Liver (tissue), 9 donors: Measurements from ENCODE around the gene ADAMTS4. TPM values are rescaled to one million over a fixed set of nuclear protein-coding genes. Genes with fewer than 3 reads are reported as not detected.

Experiments used
- DNase-seq: peaks from one replicate; pipeline ENCODE4 v3.0.0-alpha.2; 2017; ENCODE audit warnings: low spot score
- H3K27ac ChIP-seq, 2 donors: one replicate each; pipeline ENCODE4 v1.7.0; 2013; ENCODE audit warnings: inconsistent platforms in 2 of 2, low read length in 2 of 2, control low read depth in 1 of 2, low read depth in 1 of 2, mild to moderate bottlenecking in 1 of 2
- H3K27me3 ChIP-seq, 4 donors: one replicate each; pipeline versions ENCODE4 v1.6.1 to v1.7.0; 2013; ENCODE audit warnings: low read length in 3 of 4, inconsistent platforms in 1 of 4, mild to moderate bottlenecking in 1 of 4, moderate library complexity in 1 of 4; ENCODE audit not compliant: control insufficient read depth in 4 of 4, insufficient read depth in 4 of 4
- H3K36me3 ChIP-seq, 4 donors: one replicate each; pipeline versions ENCODE4 v1.6.1 to v1.7.0; 2013; ENCODE audit warnings: low read length in 3 of 4, mild to moderate bottlenecking in 3 of 4, low read depth in 1 of 4, moderate library complexity in 1 of 4; ENCODE audit not compliant: control insufficient read depth in 4 of 4, insufficient read depth in 3 of 4
- H3K4me1 ChIP-seq, 4 donors: one replicate each; pipeline versions ENCODE4 v1.6.1 to v1.7.0; 2013; ENCODE audit warnings: low read length in 3 of 4, mild to moderate bottlenecking in 3 of 4, moderate library complexity in 1 of 4; ENCODE audit not compliant: control insufficient read depth in 4 of 4, insufficient read depth in 4 of 4
- H3K4me3 ChIP-seq, 3 donors: one replicate each; pipeline versions ENCODE4 v1.6.1 to v1.7.0; 2013; ENCODE audit warnings: low read length in 3 of 3, control low read depth in 1 of 3, low read depth in 1 of 3, mild to moderate bottlenecking in 1 of 3
- H3K9ac ChIP-seq, 2 donors: one replicate each; pipeline ENCODE4 v1.7.0; 2013; ENCODE audit warnings: low read length in 2 of 2, mild to moderate bottlenecking in 2 of 2, moderate library complexity in 2 of 2, control low read depth in 1 of 2, low read depth in 1 of 2
- H3K9me3 ChIP-seq, 4 donors: one replicate each; pipeline versions ENCODE4 v1.6.1 to v1.7.0; 2013; ENCODE audit warnings: low read length in 3 of 4; ENCODE audit not compliant: control insufficient read depth in 4 of 4
- CTCF ChIP-seq: fragments of 150-350 bp; IDR thresholded peaks from 2 replicates; pipeline ENCODE4 v1.5.1; 2017; ENCODE audit warnings: improper control_type of control experiment, low read depth, low read length; ENCODE audit not compliant: missing input control
- EGR1 ChIP-seq, 2 donors: IDR thresholded peaks; 2 replicates each; pipeline ENCODE4 v1.6.1; 2016 to 2018; ENCODE audit warnings: antibody characterized with exemption in 2 of 2, low read depth in 2 of 2
- FOXA1 ChIP-seq: IDR thresholded peaks from 2 replicates; pipeline ENCODE4 v1.6.1; 2016; ENCODE audit warnings: antibody characterized with exemption
- FOXA2 ChIP-seq: IDR thresholded peaks from 2 replicates; pipeline ENCODE4 v1.6.1; 2016; ENCODE audit warnings: antibody characterized with exemption
- GABPA ChIP-seq, 2 donors: IDR thresholded peaks in 1 of 2; conservative IDR thresholded peaks in 1 of 2; 2 replicates each; pipeline ENCODE4 v1.6.1; 2016; ENCODE audit warnings: antibody characterized with exemption in 2 of 2, mild to moderate bottlenecking in 1 of 2, moderate library complexity in 1 of 2
- HNF4A ChIP-seq, 2 donors: conservative IDR thresholded peaks; 2 replicates each; pipeline ENCODE4 v1.6.1; 2016; ENCODE audit warnings: antibody characterized with exemption in 2 of 2, mild to moderate bottlenecking in 2 of 2
- JUND ChIP-seq, 2 donors: IDR thresholded peaks; 2 replicates each; pipeline ENCODE4 v1.6.1; 2016; ENCODE audit warnings: antibody characterized with exemption in 2 of 2
- NR2F2 ChIP-seq: IDR thresholded peaks from 2 replicates; pipeline ENCODE4 v1.6.1; 2016; ENCODE audit warnings: antibody characterized with exemption
- RAD21 ChIP-seq, 2 donors: IDR thresholded peaks; 2 replicates each; pipeline ENCODE4 v1.6.1; 2016; ENCODE audit warnings: antibody characterized with exemption in 2 of 2, mild to moderate bottlenecking in 2 of 2
- REST ChIP-seq: IDR thresholded peaks from 2 replicates; pipeline ENCODE4 v1.6.1; 2016; ENCODE audit warnings: antibody characterized with exemption, mild to moderate bottlenecking
- RXRA ChIP-seq, 2 donors: IDR thresholded peaks; 2 replicates each; pipeline ENCODE4 v1.6.1; 2017 to 2018; ENCODE audit warnings: antibody characterized with exemption in 2 of 2, mild to moderate bottlenecking in 1 of 2
- SP1 ChIP-seq: IDR thresholded peaks from 2 replicates; pipeline ENCODE4 v1.6.1; 2018; ENCODE audit warnings: antibody characterized with exemption, mild to moderate bottlenecking
- TAF1 ChIP-seq: conservative IDR thresholded peaks from 2 replicates; pipeline ENCODE4 v1.6.1; 2016; ENCODE audit warnings: antibody characterized with exemption, mild to moderate bottlenecking
- ZBTB33 ChIP-seq: IDR thresholded peaks from 2 replicates; pipeline ENCODE4 v1.6.1; 2016; ENCODE audit warnings: antibody characterized with exemption
- WGBS: extraction: QIAGEN DNeasy Blood & Tissue Kit; methylation state at CpG from one replicate; pipeline ENCODE4 v1.1.7; 2013; 5-methylcytosine and 5-hydroxymethylcytosine counted together
- polyA plus RNA-seq, 2 donors: library from polyadenylated mRNA; stranded (reverse) in 1 of 2; unstranded in 1 of 2; fragments of 200-250 nt in 1 of 2; fragments of >200 nt in 1 of 2; fragmentation: Nextera tagmentation in 1 of 2; extraction: Ambion mirVana in 1 of 2; gene quantifications; one replicate each; pipeline versions ENCODE4 v1.2.1 to v1.2.3, GENCODE V29; 2013 to 2015
- total RNA-seq, 2 donors: library from RNA; depleted of rRNA; stranded (reverse); fragments of >200 nt; gene quantifications; one replicate each; pipeline ENCODE4 v1.2.3, GENCODE V29; 2014
- donor health status: healthy.
- donor health status: healthy.
- donor health status: healthy.
- donor health status: healthy.
- donor health status: healthy.

ADAMTS4 gene
- total and polyA plus RNA-seq, 4 donors = 0.21 to 2.2 (median 0.38) TPM

GRCh38 chr1:161227196-161227871 lies 28.5 kb upstream of the ADAMTS4 start:
- Histone ChIP-seq H3K9ac (peak overlapping the region; percentile 24 to 38), H3K27me3 (no peaks in the 10 kb centered on the region), H3K9me3 (no peaks in the 10 kb centered on the region), H3K27ac (peak overlapping the region; percentile 86 to 87), H3K4me1 (peaks cover 0 to 51% (median 25%) of the 10 kb centered on the region in 4 donors), H3K36me3 (peaks cover 4 to 24% (median 16%) of the 10 kb centered on the region in 4 donors), H3K4me3 (peak overlapping the region in 2 of 3 donors; percentile 43 to 59)
- WGBS = 23% methylated on average over 11 of the region's 11 CpGs
- DNase-seq = peak; percentile 89
- TF ChIP-seq TAF1 (no peak), NR2F2 (no peak), ZBTB33 (no peak), JUND (IDR thresholded peaks at IDR 0.05) (no peak), GABPA (IDR thresholded peaks at IDR 0.05 in 1 of 2, conservative IDR thresholded peaks at IDR 0.05 in 1 of 2) (no peak), RAD21 (IDR thresholded peaks at IDR 0.05) (peak; percentile 86 to 90), FOXA2 (no peak), SP1 (peak; percentile 28), HNF4A (conservative IDR thresholded peaks at IDR 0.05) (no peak), CTCF (peak; percentile 86), REST (no peak), RXRA (IDR thresholded peaks at IDR 0.05) (no peak)

GRCh38 chr1:161226759-161227158 lies 27.9 kb upstream of the ADAMTS4 start:
- WGBS = 32% methylated on average over 3 of the region's 3 CpGs
- no peaks in the 10 kb centered on the region for H3K27me3 ChIP-seq
- peaks cover 0 to 51% (median 25%) of the 10 kb centered on the region in 4 donors for H3K4me1 ChIP-seq
- DNase-seq = no peak
- peaks cover 4 to 23% (median 18%) of the 10 kb centered on the region in 4 donors for H3K36me3 ChIP-seq
- peak overlapping the region; percentile 86 to 87 for H3K27ac ChIP-seq
- H3K4me3 ChIP-seq = peak overlapping the region; percentile 20 to 72 (median 59)
- H3K9ac ChIP-seq = peak overlapping the region; percentile 24 to 38
- H3K9me3 ChIP-seq = no peaks in the 10 kb centered on the region
- TF ChIP-seq CTCF (no peak), JUND (IDR thresholded peaks at IDR 0.05) (no peak), FOXA2 (no peak), ZBTB33 (no peak), FOXA1 (no peak), EGR1 (IDR thresholded peaks at IDR 0.05; ENCODE audit: low read depth in 2 of 2) (no peak), REST (no peak), TAF1 (no peak), RAD21 (IDR thresholded peaks at IDR 0.05) (no peak), HNF4A (conservative IDR thresholded peaks at IDR 0.05) (no peak)
